ENCODE measurements around the gene C20orf202.

Gene C20orf202

GRCh38 chr20:1177680-1178079 lies 25.6 kb upstream of the C20orf202 start:
- Histone ChIP-seq H3K27me3 (ENCODE audit: insufficient read depth, low read depth) (no peaks in the 10 kb centered on the region), H3K27ac (no peak overlapping the region), H3K36me3 (ENCODE audit: insufficient read depth) (no peaks in the 10 kb centered on the region), H3K9ac (no peak overlapping the region), H3K4me1 (ENCODE audit: low read depth, poor library complexity, severe bottlenecking) (no peaks in the 10 kb centered on the region), H2AFZ (ENCODE audit: low read depth) (no peak overlapping the region), H3K79me2 (ENCODE audit: insufficient read depth, low read depth) (no peaks in the 10 kb centered on the region), H3K4me2 (no peak overlapping the region), H3K4me3 (IDR thresholded peaks at IDR 0.05; ENCODE audit: insufficient read depth, low read depth, low read length) (no peak overlapping the region), H4K20me1 (ENCODE audit: insufficient read depth) (no peaks in the 10 kb centered on the region)
- no peak for TF ChIP-seq CTCF (conservative IDR thresholded peaks at IDR 0.05; ENCODE audit: low read depth, low read length)

- Histone ChIP-seq H3K27ac (no peak overlapping the region), H3K79me2 (ENCODE audit: insufficient read depth, low read depth) (no peaks in the 10 kb centered on the region), H3K4me1 (ENCODE audit: low read depth, poor library complexity, severe bottlenecking) (no peaks in the 10 kb centered on the region), H3K36me3 (ENCODE audit: insufficient read depth) (no peaks in the 10 kb centered on the region), H3K27me3 (ENCODE audit: insufficient read depth, low read depth) (no peaks in the 10 kb centered on the region), H2AFZ (ENCODE audit: low read depth) (no peak overlapping the region), H4K20me1 (ENCODE audit: insufficient read depth) (no peaks in the 10 kb centered on the region), H3K4me3 (IDR thresholded peaks at IDR 0.05; ENCODE audit: insufficient read depth, low read depth, low read length) (no peak overlapping the region), H3K4me2 (no peak overlapping the region), H3K9ac (no peak overlapping the region)
- TF ChIP-seq CTCF (conservative IDR thresholded peaks at IDR 0.05; ENCODE audit: low read depth, low read length): no peak
Measured at GRCh38 chr20:1178103-1178502, 25.2 kb upstream of the C20orf202 start.

- H3K4me1 ChIP-seq (ENCODE audit: low read depth, poor library complexity, severe bottlenecking): no peaks in the 10 kb centered on the region
- no peak overlapping the region for H2AFZ ChIP-seq (ENCODE audit: low read depth)
- no peak for TF ChIP-seq CTCF (conservative IDR thresholded peaks at IDR 0.05; ENCODE audit: low read depth, low read length)
- no peak overlapping the region for H3K4me2 ChIP-seq
- H3K27ac ChIP-seq: no peak overlapping the region
- H3K79me2 ChIP-seq (ENCODE audit: insufficient read depth, low read depth): no peaks in the 10 kb centered on the region
- no peak overlapping the region for H3K9ac ChIP-seq
- H3K27me3 ChIP-seq (ENCODE audit: insufficient read depth, low read depth): no peaks in the 10 kb centered on the region
- no peaks in the 10 kb centered on the region for H3K36me3 ChIP-seq (ENCODE audit: insufficient read depth)
- no peak overlapping the region for H3K4me3 ChIP-seq (IDR thresholded peaks at IDR 0.05; ENCODE audit: insufficient read depth, low read depth, low read length)
- no peaks in the 10 kb centered on the region for H4K20me1 ChIP-seq (ENCODE audit: insufficient read depth)
Measured at GRCh38 chr20:1178623-1179022, 24.6 kb upstream of the C20orf202 start.

GRCh38 chr20:1180949-1181348 lies 22.3 kb upstream of the C20orf202 start:
- no peak for TF ChIP-seq CTCF (conservative IDR thresholded peaks at IDR 0.05; ENCODE audit: low read depth, low read length)
- Histone ChIP-seq H3K79me2 (ENCODE audit: insufficient read depth, low read depth) (no peaks in the 10 kb centered on the region), H3K4me1 (ENCODE audit: low read depth, poor library complexity, severe bottlenecking) (peaks cover 2% of the 10 kb centered on the region), H3K4me2 (no peak overlapping the region), H3K4me3 (IDR thresholded peaks at IDR 0.05; ENCODE audit: insufficient read depth, low read depth, low read length) (no peak overlapping the region), H3K27ac (no peak overlapping the region), H3K9ac (no peak overlapping the region), H3K36me3 (ENCODE audit: insufficient read depth) (no peaks in the 10 kb centered on the region), H2AFZ (ENCODE audit: low read depth) (no peak overlapping the region), H3K27me3 (ENCODE audit: insufficient read depth, low read depth) (no peaks in the 10 kb centered on the region), H4K20me1 (ENCODE audit: insufficient read depth) (no peaks in the 10 kb centered on the region)

Data from KMS-11 (cell line).